ENCODE results near the gene NLGN1. TPM values are rescaled to one million over a fixed set of nuclear protein-coding genes. Genes with fewer than 3 reads are reported as not detected.

The NLGN1 gene
- total RNA-seq, 1 experiment from 2014 or later: 0.85 TPM

- DNase-seq (ENCODE audit: low read depth, low spot score) (no peak), ATAC-seq (no peak)
- no peak overlapping the region for H3K4me3 ChIP-seq (ENCODE audit: low read depth in 2 of 2, low read length in 2 of 2)
- intact Hi-C loops (cut with micrococcal nuclease; ENCODE audit: unreplicated experiment): no loop called here
- no peaks in the 10 kb centered on the region for H3K9me3 ChIP-seq (ENCODE audit: control insufficient read depth, insufficient read depth, low read depth, low read length)
- TF ChIP-seq CTCF (IDR thresholded peaks at IDR 0.05): no peak
- TF ChIP-seq TCF7L2 (IDR thresholded peaks at IDR 0.05; ENCODE audit: low read depth, low read length): no peak
- TF ChIP-seq POLR2AphosphoS5 (IDR thresholded peaks at IDR 0.05; ENCODE audit: low read depth, low read length): no peak
- TF ChIP-seq REST (IDR thresholded peaks at IDR 0.05; ENCODE audit: insufficient read depth in 1 of 2, low read depth in 2 of 2, low read length in 1 of 2): no peak
- TF ChIP-seq SIN3A (IDR thresholded peaks at IDR 0.05; ENCODE audit: borderline replicate concordance, insufficient read depth, low read depth, low read length): no peak
- BruUV-seq (replicated peaks): no TSS peak
- H3K27ac ChIP-seq (ENCODE audit: low read length): no peak overlapping the region
- ChIA-PET CTCF (no interaction called here), POLR2A (no interaction called here)
- in situ Hi-C loops (cut with HindIII; ENCODE audit: low pct_unique_long_range_greater_than_20kb, low sequenced_read_pairs): no loop called here
- H3K4me1 ChIP-seq (ENCODE audit: control insufficient read depth, insufficient read depth, low read length): peaks cover 4% of the 10 kb centered on the region; the same call in 1 of the 2 replicates
- peaks cover 12% of the 10 kb centered on the region for H3K27me3 ChIP-seq (ENCODE audit: control insufficient read depth, insufficient read depth, low read length)
- H3K36me3 ChIP-seq (ENCODE audit: control insufficient read depth, insufficient read depth, low read length): no peaks in the 10 kb centered on the region
Measured at GRCh38 chr3:173583496-173583895, 186.0 kb downstream of the NLGN1 start.

- Histone ChIP-seq H3K9me3 (ENCODE audit: control insufficient read depth, insufficient read depth, low read depth, low read length) (no peaks in the 10 kb centered on the region), H3K27me3 (ENCODE audit: control insufficient read depth, insufficient read depth, low read length) (peaks cover 12% of the 10 kb centered on the region), H3K36me3 (ENCODE audit: control insufficient read depth, insufficient read depth, low read length) (no peaks in the 10 kb centered on the region), H3K4me1 (ENCODE audit: control insufficient read depth, insufficient read depth, low read length) (peaks cover 4% of the 10 kb centered on the region; the same call in 1 of the 2 replicates), H3K27ac (ENCODE audit: low read length) (no peak overlapping the region), H3K4me3 (ENCODE audit: low read depth in 2 of 2, low read length in 2 of 2) (peak overlapping the region; percentile 37 to 40)
- ChIA-PET CTCF (no interaction called here), POLR2A (no interaction called here)
- ATAC-seq: no peak
- in situ Hi-C loops (cut with HindIII; ENCODE audit: low pct_unique_long_range_greater_than_20kb, low sequenced_read_pairs): no loop called here
- TF ChIP-seq SIN3A (IDR thresholded peaks at IDR 0.05; ENCODE audit: borderline replicate concordance, insufficient read depth, low read depth, low read length) (no peak), CTCF (IDR thresholded peaks at IDR 0.05) (peak; percentile 74; the same call in 1 of the 2 replicates)
- no TSS peak for BruUV-seq (replicated peaks)
- intact Hi-C loops (cut with micrococcal nuclease; ENCODE audit: unreplicated experiment): no loop called here
- DNase-seq (ENCODE audit: low read depth, low spot score): peak; percentile 8
Measured at GRCh38 chr3:173584093-173584837, 186.7 kb downstream of the NLGN1 start.

All from Panc1 (cell line).